ENCODE results near the gene A1CF. TPM values are rescaled to one million over a fixed set of nuclear protein-coding genes. Genes with fewer than 3 reads are reported as not detected.

A1CF gene
- total and polyA plus RNA-seq, 2 of the 8 experiments (the other 6 are each of a cell fraction or from before 2014, with no cell fraction given), result not detected

DNA sequence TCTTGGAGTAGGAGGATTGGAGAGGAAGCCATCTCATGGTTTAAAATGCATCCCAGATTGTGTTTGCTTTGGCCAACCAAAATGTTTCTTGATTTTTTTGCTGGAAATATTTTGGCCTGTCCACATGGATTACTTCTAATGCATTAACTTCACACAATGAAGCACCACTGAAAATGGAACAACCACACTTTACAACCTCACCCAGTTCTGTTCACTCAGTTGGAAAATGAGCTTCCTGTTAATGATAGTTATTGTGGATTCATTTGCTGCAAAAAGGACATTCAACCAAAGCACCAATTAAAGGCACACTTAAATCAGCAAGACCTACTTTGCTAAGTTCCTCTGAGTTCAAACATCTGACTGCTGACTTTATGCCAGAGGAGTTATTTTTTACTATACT lies 11.3 kb upstream of the A1CF start:
- H3K4ac ChIP-seq (replicated peaks; ENCODE audit: insufficient read length, low read depth, low read length), result no peak overlapping the region
- H3K23ac ChIP-seq (ENCODE audit: insufficient read length), result no peak overlapping the region
- no peaks in the 10 kb centered on the region for H3K27me3 ChIP-seq (replicated peaks in 1 of 4; ENCODE audit: control insufficient read depth in 3 of 4, extremely low read depth in 1 of 4, insufficient read depth in 3 of 4, low read length in 3 of 4)
- no peaks in the 10 kb centered on the region for H3K23me2 ChIP-seq (ENCODE audit: low read depth, low read length)
- FAIRE-seq (no peak), DNase-seq (ENCODE audit: low read depth in 1 of 2, low spot score in 2 of 2) (no peak)
- no peak overlapping the region for H2BK20ac ChIP-seq (ENCODE audit: low read length)
- H2AFZ ChIP-seq (ENCODE audit: low read length), result no peak overlapping the region
- H2BK15ac ChIP-seq (ENCODE audit: low read length), result no peak overlapping the region
- H3K14ac ChIP-seq (ENCODE audit: insufficient read length), result no peak overlapping the region
- no peaks in the 10 kb centered on the region for H3K4me1 ChIP-seq (replicated peaks in 1 of 4; ENCODE audit: control insufficient read depth in 3 of 4, insufficient read depth in 4 of 4, low read length in 3 of 4)
- H4K91ac ChIP-seq (replicated peaks; ENCODE audit: insufficient read length, low read length), result no peak overlapping the region
- ChIA-PET CTCF (ENCODE audit: partially characterized antibody) (no interaction called here), POLR2A (ENCODE audit: partially characterized antibody) (no interaction called here)
- no peaks in the 10 kb centered on the region for H3K36me3 ChIP-seq (ENCODE audit: control insufficient read depth in 2 of 4, insufficient read depth in 4 of 4, low read length in 3 of 4)
- no peaks in the 10 kb centered on the region for H3K9me3 ChIP-seq (ENCODE audit: insufficient read depth in 2 of 2, low read depth in 1 of 2, low read length in 1 of 2)
- no peak overlapping the region for H3K18ac ChIP-seq (ENCODE audit: extremely low read depth, low read length)
- H3K9ac ChIP-seq (replicated peaks in 1 of 4; ENCODE audit: extremely low read depth in 1 of 4, low read depth in 3 of 4, low read length in 3 of 4), result no peak overlapping the region
- no peak overlapping the region for H3K27ac ChIP-seq (ENCODE audit: low read depth, low read length)
- H4K8ac ChIP-seq (ENCODE audit: extremely low read depth, insufficient read depth, low read length), result no peak overlapping the region
- H2BK120ac ChIP-seq (replicated peaks; ENCODE audit: low read depth, low read length), result no peak overlapping the region
- no peak overlapping the region for H2BK12ac ChIP-seq (ENCODE audit: low read depth, low read length)
- no peak overlapping the region for H2AK5ac ChIP-seq (ENCODE audit: low read depth, low read length)
- H4K20me1 ChIP-seq (replicated peaks in 1 of 2; ENCODE audit: control insufficient read depth in 1 of 2, insufficient read depth in 2 of 2, low read length in 2 of 2), result no peaks in the 10 kb centered on the region
- H3K79me2 ChIP-seq (ENCODE audit: control insufficient read depth in 1 of 2, insufficient read depth in 2 of 2, low read length in 2 of 2), result no peaks in the 10 kb centered on the region
- no peak overlapping the region for H4K5ac ChIP-seq (ENCODE audit: insufficient read length, low read depth, low read length)
- no peak overlapping the region for H3K56ac ChIP-seq (replicated peaks; ENCODE audit: insufficient read length, low read depth, low read length)
- no peak overlapping the region for H2BK5ac ChIP-seq (ENCODE audit: low read depth, low read length)
- H3K4me3 ChIP-seq (ENCODE audit: extremely low read depth in 1 of 4, insufficient read depth in 2 of 4, low read depth in 3 of 4, low read length in 4 of 4), result no peak overlapping the region
- no peak overlapping the region for H3K4me2 ChIP-seq (ENCODE audit: insufficient read depth in 1 of 2, low read depth in 2 of 2, low read length in 2 of 2)
- no peaks in the 10 kb centered on the region for H3K79me1 ChIP-seq (ENCODE audit: low read depth, low read length)
- TF ChIP-seq, protein P1, sequence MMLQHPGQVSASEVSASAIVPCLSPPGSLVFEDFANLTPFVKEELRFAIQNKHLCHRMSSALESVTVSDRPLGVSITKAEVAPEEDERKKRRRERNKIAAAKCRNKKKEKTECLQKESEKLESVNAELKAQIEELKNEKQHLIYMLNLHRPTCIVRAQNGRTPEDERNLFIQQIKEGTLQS (IDR thresholded peaks at IDR 0.05; ENCODE audit: insufficient read depth, low read depth, low read length), result no peak
- TF ChIP-seq KDM5A (IDR thresholded peaks at IDR 0.05; ENCODE audit: low read length), result no peak
